CD4-positive, alpha-beta memory T cell (primary cell): Measurements from ENCODE around the gene XXYLT1. TPM values are rescaled to one million over a fixed set of nuclear protein-coding genes. Genes with fewer than 3 reads are reported as not detected.
"Not testable (repeated sequence)": the region's sequence is repeated elsewhere in the genome, so short reads cannot be mapped to it uniquely, and the experiment has no call there.

ENCODE experiments used
- CTCF ChIA-PET: fragments of 350-600 bp; sonication (Branson Sonifier 250); formaldehyde crosslinking; loops from one replicate; lab custom pipeline; 2021; ENCODE audit warnings: inconsistent platforms; ENCODE audit not compliant: partially characterized antibody; lab: Charles Lee
- POLR2A ChIA-PET: fragments of 350-600 bp; sonication (Branson Sonifier 250); formaldehyde crosslinking; loops from one replicate; lab custom pipeline; 2021; ENCODE audit not compliant: partially characterized antibody; lab: Charles Lee
- DNase-seq, 5 donors: peaks; one replicate each; pipeline versions ENCODE4 v3.0.0 to v3.0.0-alpha.2; 2020 to 2022; ENCODE audit warnings: mixed read lengths in 1 of 5
- H3K27ac ChIP-seq: one replicate; pipeline ENCODE4 v1.7.0; 2013; ENCODE audit warnings: low read depth, low read length
- H3K27me3 ChIP-seq: 2 replicates; pipeline ENCODE4 v1.7.0; 2013; ENCODE audit warnings: mild to moderate bottlenecking, low read length, moderate library complexity; ENCODE audit not compliant: insufficient read depth
- H3K36me3 ChIP-seq: 2 replicates; pipeline ENCODE4 v1.7.0; 2013; ENCODE audit warnings: mild to moderate bottlenecking, low read length, moderate library complexity; ENCODE audit not compliant: insufficient read depth
- H3K4me1 ChIP-seq: 2 replicates; pipeline ENCODE4 v1.7.0; 2013; ENCODE audit warnings: mild to moderate bottlenecking, low read length, moderate library complexity; ENCODE audit not compliant: insufficient read depth
- H3K4me3 ChIP-seq, 2 donors: one replicate each; pipeline ENCODE4 v1.7.0; 2013; ENCODE audit warnings: low read length in 2 of 2, mild to moderate bottlenecking in 1 of 2
- H3K9me3 ChIP-seq, 2 donors: one replicate each; pipeline ENCODE4 v1.7.0; 2013; ENCODE audit warnings: low read length in 2 of 2, control low read depth in 1 of 2; ENCODE audit not compliant: control insufficient read depth in 1 of 2
- H3K27ac Mint-ChIP-seq, 7 donors: one replicate each; pipeline ENCODE4 v1.8.0; 2020 to 2021; ENCODE audit warnings: mixed read lengths in 7 of 7, mild to moderate bottlenecking in 6 of 7, inconsistent platforms in 3 of 7, moderate library complexity in 3 of 7
- H3K27me3 Mint-ChIP-seq, 2 donors: one replicate each; pipeline ENCODE4 v1.8.0; 2020 to 2021; ENCODE audit warnings: mixed read lengths in 2 of 2
- H3K36me3 Mint-ChIP-seq, 2 donors: one replicate each; pipeline ENCODE4 v1.8.0; 2020 to 2021; ENCODE audit warnings: mixed read lengths in 2 of 2, inconsistent platforms in 1 of 2, mild to moderate bottlenecking in 1 of 2
- H3K4me1 Mint-ChIP-seq, 4 donors: one replicate each; pipeline ENCODE4 v1.8.0; 2020 to 2021; ENCODE audit warnings: mixed read lengths in 4 of 4, mild to moderate bottlenecking in 1 of 4
- H3K4me3 Mint-ChIP-seq, 8 donors: one replicate each; pipeline ENCODE4 v1.8.0; 2020 to 2021; ENCODE audit warnings: mixed read lengths in 8 of 8, mild to moderate bottlenecking in 7 of 8, moderate library complexity in 6 of 8, inconsistent platforms in 3 of 8
- H3K9me3 Mint-ChIP-seq, 8 donors: one replicate each; pipeline ENCODE4 v1.8.0; 2020 to 2021; ENCODE audit warnings: mixed read lengths in 8 of 8, mild to moderate bottlenecking in 5 of 8, inconsistent platforms in 3 of 8, moderate library complexity in 1 of 8
- intact Hi-C: fragments of 100-400 bp; cut with micrococcal nuclease; formaldehyde crosslinking; loops from one replicate; pipeline ENCODE4 v1.15.1; 2023
- polyA plus RNA-seq, 2 donors: library from polyadenylated mRNA; unstranded; fragments of 300-500 nt; fragmentation: Illumina TruSeq; gene quantifications; one replicate each; pipeline ENCODE4 v1.2.3, GENCODE V29; 2021
- total RNA-seq, 2 experiments: library from RNA; stranded (reverse); gene quantifications; one replicate each; pipeline ENCODE4 v1.2.3, GENCODE V29; 2021

The XXYLT1 gene
- total and polyA plus RNA-seq, 4 experiments from 2014 or later = 3.9 to 6.3 (median 4.3) TPM

- peaks cover 8% of the 10 kb centered on the region for H3K4me1 ChIP-seq
- H3K36me3 ChIP-seq = no peaks in the 10 kb centered on the region
- H3K4me1 Mint-ChIP-seq = peaks cover 0 to 6% (median 2%) of the 10 kb centered on the region in 4 donors
- no peaks in the 10 kb centered on the region for H3K27me3 Mint-ChIP-seq
- H3K4me3 ChIP-seq = no peak overlapping the region
- no peak overlapping the region for H3K27ac Mint-ChIP-seq
- DNase-seq = no peak
- no peak overlapping the region for H3K27ac ChIP-seq
- CTCF ChIA-PET = interaction anchor here (1.0 to 6.1 kb wide), 12 partner anchors 8 to 437 kb away, joined by 3 to 151 read pairs (median 8); partner anchors contain the start of gene LSG1
- no peaks in the 10 kb centered on the region for H3K27me3 ChIP-seq
- H3K36me3 Mint-ChIP-seq = no peaks in the 10 kb centered on the region
- intact Hi-C loops = no loop called here
- no peaks in the 10 kb centered on the region for H3K9me3 ChIP-seq
- POLR2A ChIA-PET = interaction anchor here (2.0 to 2.5 kb wide), 2 partner anchors 421 to 425 kb away, joined by 10 to 11 read pairs; partner anchors contain the start of gene FAM43A
- no peaks in the 10 kb centered on the region for H3K9me3 Mint-ChIP-seq
- H3K4me3 Mint-ChIP-seq = no peak overlapping the region
Measured at GRCh38 chr3:195107593-195107992, 163.4 kb downstream of the XXYLT1 start.

GRCh38 chr3:195107031-195107430 is 163.9 kb downstream of the XXYLT1 start:
- H3K27ac ChIP-seq, H3K27me3 ChIP-seq, H3K9me3 Mint-ChIP-seq, H3K4me3 ChIP-seq, H3K27ac Mint-ChIP-seq, DNase-seq, H3K36me3 Mint-ChIP-seq, H3K4me3 Mint-ChIP-seq, H3K4me1 ChIP-seq, H3K4me1 Mint-ChIP-seq, H3K27me3 Mint-ChIP-seq, intact Hi-C loops, H3K9me3 ChIP-seq, H3K36me3 ChIP-seq: not testable (repeated sequence)
- POLR2A ChIA-PET = interaction anchor here (2.0 to 2.5 kb wide), 2 partner anchors 421 to 425 kb away, joined by 10 to 11 read pairs; partner anchors contain the start of gene FAM43A
- CTCF ChIA-PET = interaction anchor here (0.6 to 6.1 kb wide), 31 partner anchors 9 to 464 kb away, joined by 3 to 151 read pairs (median 5); partner anchors contain the start of gene LSG1

DNA sequence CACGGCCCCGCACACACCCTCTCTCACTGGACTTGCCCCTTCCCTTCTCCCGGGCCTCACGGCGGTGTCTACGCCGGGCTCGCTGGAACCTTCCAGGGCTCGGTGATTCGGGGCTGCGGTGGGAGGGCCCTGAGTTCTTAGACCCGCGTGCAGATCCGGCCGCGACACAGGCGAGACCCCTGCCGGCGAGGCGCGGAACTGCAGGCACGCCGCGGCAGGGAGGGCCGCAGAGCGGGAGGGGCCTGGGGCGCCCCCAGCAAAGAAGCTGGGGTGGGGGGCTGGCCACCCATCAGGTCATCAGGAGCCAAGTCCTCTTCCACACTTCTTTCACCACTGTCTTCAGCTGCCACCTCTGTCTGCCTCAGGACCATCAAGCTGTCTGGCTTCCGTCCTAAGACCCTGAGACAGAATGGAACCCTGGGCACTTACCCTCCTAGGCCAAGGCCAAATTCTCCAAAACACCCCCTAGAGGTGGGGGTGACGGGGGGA is 164.5 kb downstream of the XXYLT1 start:
- Histone ChIP-seq H3K36me3 (no peaks in the 10 kb centered on the region), H3K9me3 (no peaks in the 10 kb centered on the region), H3K4me3 (no peak overlapping the region), H3K27ac (no peak overlapping the region), H3K27me3 (no peaks in the 10 kb centered on the region), H3K4me1 (peaks cover 8% of the 10 kb centered on the region)
- Mint-ChIP-seq H3K4me3 (peak overlapping the region in 6 of 8 donors; percentile 3 to 73 (median 46)), H3K36me3 (no peaks in the 10 kb centered on the region), H3K27me3 (no peaks in the 10 kb centered on the region), H3K9me3 (no peaks in the 10 kb centered on the region), H3K27ac (peak overlapping the region in 2 of 7 donors; percentile 57 to 59), H3K4me1 (peaks cover 0 to 6% (median 2%) of the 10 kb centered on the region in 4 donors)
- peak; percentile 53 to 72 (median 61) for DNase-seq
- POLR2A ChIA-PET = interaction anchor here (2.0 to 2.5 kb wide), 2 partner anchors 420 to 424 kb away, joined by 10 to 11 read pairs; partner anchors contain the start of gene FAM43A
- intact Hi-C loops = loop anchor here (1.0 kb wide), 2 partner anchors 104 to 435 kb away; no protein-coding TSS in a partner anchor
- CTCF ChIA-PET = interaction anchor here (0.6 to 6.1 kb wide), 32 partner anchors 9 to 464 kb away, joined by 3 to 151 read pairs (median 4); partner anchors contain the start of gene LSG1

DNA sequence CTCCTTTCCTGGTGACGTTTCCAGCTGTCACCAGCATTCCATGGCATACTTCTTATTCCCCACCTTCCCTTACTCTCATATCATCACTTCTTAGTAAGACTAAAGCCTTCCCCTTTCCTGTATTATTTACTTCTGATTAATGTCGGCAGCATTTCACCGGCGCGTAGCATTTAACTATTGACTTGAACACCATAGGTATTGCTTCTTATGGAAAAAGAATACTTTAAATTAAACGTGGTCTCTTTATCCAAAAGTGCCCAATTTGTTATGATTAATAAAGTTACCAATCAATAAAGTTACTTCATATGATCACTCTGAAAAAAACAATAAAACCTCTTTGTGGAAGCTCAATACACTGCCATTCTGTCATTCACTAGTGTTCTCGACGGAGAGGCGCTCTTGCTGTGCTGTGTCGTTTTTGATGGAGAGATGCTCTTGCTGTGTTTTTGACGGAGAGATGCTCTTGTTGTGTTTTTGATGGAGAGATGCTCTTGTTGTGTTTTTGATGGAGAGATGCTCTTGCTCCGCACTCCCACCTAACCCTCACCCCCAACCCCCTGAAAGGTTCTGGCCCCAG is 165.0 kb downstream of the XXYLT1 start:
- Mint-ChIP-seq H3K4me1 (peaks cover 0 to 6% (median 2%) of the 10 kb centered on the region in 4 donors), H3K4me3 (peak overlapping the region in 5 of 8 donors; percentile 3 to 73 (median 42)), H3K27ac (no peak overlapping the region), H3K27me3 (no peaks in the 10 kb centered on the region), H3K36me3 (no peaks in the 10 kb centered on the region), H3K9me3 (no peaks in the 10 kb centered on the region)
- intact Hi-C loops = loop anchor here (1.0 kb wide), 2 partner anchors 104 to 435 kb away; no protein-coding TSS in a partner anchor
- Histone ChIP-seq H3K27me3 (no peaks in the 10 kb centered on the region), H3K4me3 (no peak overlapping the region), H3K4me1 (peaks cover 8% of the 10 kb centered on the region), H3K9me3 (no peaks in the 10 kb centered on the region), H3K27ac (no peak overlapping the region), H3K36me3 (no peaks in the 10 kb centered on the region)
- ChIA-PET POLR2A (interaction anchor here (1.4 to 2.5 kb wide), 3 partner anchors 420 to 423 kb away, joined by 3 to 11 read pairs (median 10); partner anchors contain the start of gene FAM43A), CTCF (interaction anchor here (0.6 to 6.1 kb wide), 19 partner anchors 9 to 445 kb away, joined by 3 to 151 read pairs (median 5); partner anchors contain the start of gene LSG1)
- no peak for DNase-seq

DNA sequence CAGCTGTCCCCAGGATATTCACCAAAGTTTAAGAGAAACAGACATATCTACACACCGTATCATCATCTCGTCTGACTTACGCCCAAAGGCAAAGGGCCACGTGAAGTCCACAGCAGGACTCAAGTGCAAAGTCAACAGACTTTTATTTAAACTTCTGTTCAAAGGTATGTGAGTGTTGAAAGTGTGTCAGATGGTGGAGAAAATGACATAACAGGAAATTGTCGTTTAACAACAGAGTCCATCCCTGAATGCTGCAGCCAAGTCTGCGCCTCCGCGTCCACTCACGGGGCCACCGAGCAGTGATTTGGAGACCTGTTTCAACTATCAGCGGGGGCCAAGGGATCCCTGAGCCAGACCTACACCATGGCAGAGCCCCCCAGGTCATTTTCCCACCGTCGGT is 165.6 kb downstream of the XXYLT1 start:
- POLR2A ChIA-PET = interaction anchor here (1.4 to 2.0 kb wide), 3 partner anchors 419 to 423 kb away, joined by 3 to 10 read pairs (median 8); partner anchors contain the start of gene FAM43A

DNA sequence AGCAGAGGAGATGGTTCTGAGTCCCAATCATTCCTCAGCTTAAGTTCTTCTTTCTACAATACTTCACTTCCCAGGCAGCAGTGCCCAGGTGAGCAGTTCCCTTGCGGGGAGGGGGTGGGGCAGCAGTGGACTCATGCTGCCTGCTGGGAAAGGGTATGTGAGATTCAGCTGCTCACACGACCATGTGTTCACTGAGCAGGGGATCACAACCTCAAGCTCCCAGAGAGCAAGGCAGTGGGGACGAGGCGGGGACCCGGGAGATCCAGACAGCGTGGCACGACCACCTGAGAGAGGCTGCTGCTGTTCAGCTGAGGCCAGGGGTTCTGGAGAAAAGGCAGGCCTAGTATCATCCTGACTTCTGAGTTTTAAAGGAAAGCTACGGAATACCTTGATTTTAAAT is 166.6 kb downstream of the XXYLT1 start:
- Mint-ChIP-seq H3K4me3 (no peak overlapping the region), H3K27me3 (no peaks in the 10 kb centered on the region), H3K4me1 (peaks cover 0 to 6% (median 2%) of the 10 kb centered on the region in 4 donors), H3K36me3 (no peaks in the 10 kb centered on the region), H3K9me3 (no peaks in the 10 kb centered on the region), H3K27ac (peak overlapping the region in 1 of 7 donors; percentile 47)
- H3K4me3 ChIP-seq = no peak overlapping the region
- no peak overlapping the region for H3K27ac ChIP-seq
- intact Hi-C loops = no loop called here
- no peaks in the 10 kb centered on the region for H3K27me3 ChIP-seq
- ChIA-PET CTCF (interaction anchor here (1.0 to 6.1 kb wide), 5 partner anchors 11 to 531 kb away, joined by 3 to 151 read pairs (median 12); partner anchors contain the start of genes FAM43A and LSG1), POLR2A (interaction anchor here (1.0 to 1.7 kb wide), 3 partner anchors 418 to 432 kb away, joined by 3 to 8 read pairs (median 3); partner anchors contain the start of genes FAM43A and LSG1)
- no peak for DNase-seq
- peaks cover 8% of the 10 kb centered on the region for H3K4me1 ChIP-seq
- H3K9me3 ChIP-seq = no peaks in the 10 kb centered on the region
- no peaks in the 10 kb centered on the region for H3K36me3 ChIP-seq

More for the DNA sequence above, 165.6 kb downstream of the XXYLT1 start:
- CTCF ChIA-PET = interaction anchor here (0.6 to 6.1 kb wide), 13 partner anchors 9 to 532 kb away, joined by 3 to 151 read pairs (median 9); partner anchors contain the start of genes FAM43A and LSG1
- H3K4me3 ChIP-seq = no peak overlapping the region
- Mint-ChIP-seq H3K27ac (no peak overlapping the region), H3K27me3 (no peaks in the 10 kb centered on the region), H3K9me3 (no peaks in the 10 kb centered on the region), H3K4me3 (no peak overlapping the region), H3K4me1 (peaks cover 0 to 6% (median 2%) of the 10 kb centered on the region in 4 donors), H3K36me3 (no peaks in the 10 kb centered on the region)
- H3K27me3 ChIP-seq = no peaks in the 10 kb centered on the region
- no peak overlapping the region for H3K27ac ChIP-seq
- peaks cover 8% of the 10 kb centered on the region for H3K4me1 ChIP-seq
- no peaks in the 10 kb centered on the region for H3K9me3 ChIP-seq
- intact Hi-C loops = no loop called here
- no peaks in the 10 kb centered on the region for H3K36me3 ChIP-seq
- DNase-seq = no peak
